OCI-LY3 (cell line): ENCODE measurements around the gene CKB.

ENCODE experiments used
- CTCF ChIP-seq: fragments of 200-600, 300-600 bp; sonication (generic); IDR thresholded peaks from 2 replicates; pipeline ENCODE4 v1.5.1; 2014; ENCODE audit warnings: antibody characterized with exemption, low read length, low read depth
- EZH2phosphoT487 ChIP-seq: fragments of 200-600 bp; shearing (Covaris generic); IDR thresholded peaks from 2 replicates; pipeline ENCODE4 v1.6.1; 2018; ENCODE audit warnings: antibody characterized with exemption, mixed run types, low read depth

- no peak for TF ChIP-seq CTCF
- TF ChIP-seq EZH2phosphoT487, result no peak
These were observed 12.7 kb upstream of the CKB start for GRCh38 chr14:103535081-103535890.
